Endodermal cell (in vitro differentiated cells): ENCODE data around the gene CMSS1. TPM values are rescaled to one million over a fixed set of nuclear protein-coding genes. Genes with fewer than 3 reads are reported as not detected.

Source experiments
- DNase-seq: peaks from one replicate; pipeline ENCODE4 v3.0.0-alpha.2; 2017
- H3K27ac ChIP-seq: 2 replicates; pipeline ENCODE4 v1.5.1; 2013; ENCODE audit warnings: mild to moderate bottlenecking, low read depth, low read length, moderate library complexity
- H3K27me3 ChIP-seq: 2 replicates; pipeline ENCODE4 v1.6.1; 2013; ENCODE audit warnings: mild to moderate bottlenecking, low read length, moderate library complexity; ENCODE audit not compliant: insufficient read depth, control insufficient read depth, poor library complexity, severe bottlenecking
- H3K36me3 ChIP-seq: 2 replicates; pipeline ENCODE4 v1.7.0; 2013; ENCODE audit warnings: mild to moderate bottlenecking, low read length, moderate library complexity; ENCODE audit not compliant: control insufficient read depth, insufficient read depth
- H3K4me1 ChIP-seq: one replicate; pipeline ENCODE4 v1.7.0; 2013; ENCODE audit warnings: low read length; ENCODE audit not compliant: control insufficient read depth, insufficient read depth
- H3K4me3 ChIP-seq: 2 replicates; pipeline ENCODE4 v1.5.1; 2013; ENCODE audit warnings: mild to moderate bottlenecking, low read length, moderate library complexity
- H3K9ac ChIP-seq: 2 replicates; pipeline ENCODE4 v1.6.1; 2013; ENCODE audit warnings: mild to moderate bottlenecking, low read length, moderate library complexity; ENCODE audit not compliant: poor library complexity, severe bottlenecking; ENCODE audit errors: extremely low read depth
- H3K9me3 ChIP-seq: 2 replicates; pipeline ENCODE4 v1.6.1; 2013; ENCODE audit warnings: mild to moderate bottlenecking, low read length, moderate library complexity; ENCODE audit not compliant: control insufficient read depth
- H3K27ac Mint-ChIP-seq: 2 replicates; pipeline ENCODE4 v1.8.0; 2020; ENCODE audit warnings: mixed read lengths
- H3K27me3 Mint-ChIP-seq: 2 replicates; pipeline ENCODE4 v1.8.0; 2021; ENCODE audit warnings: mild to moderate bottlenecking, mixed read lengths; ENCODE audit not compliant: insufficient read depth
- H3K36me3 Mint-ChIP-seq: 2 replicates; pipeline ENCODE4 v1.8.0; 2020; ENCODE audit warnings: low read depth, mixed read lengths
- H3K4me1 Mint-ChIP-seq: 2 replicates; pipeline ENCODE4 v1.8.0; 2020; ENCODE audit warnings: mixed read lengths
- H3K4me3 Mint-ChIP-seq: 2 replicates; pipeline ENCODE4 v1.8.0; 2020; ENCODE audit warnings: mild to moderate bottlenecking, moderate library complexity, mixed read lengths
- H3K9me3 Mint-ChIP-seq: 2 replicates; pipeline ENCODE4 v1.8.0; 2020; ENCODE audit warnings: mild to moderate bottlenecking, mixed read lengths
- CTCF ChIP-seq: fragments of 200-600 bp; sonication (generic); conservative IDR thresholded peaks from 2 replicates; pipeline ENCODE4 v1.5.0; 2021; ENCODE audit warnings: antibody characterized with exemption, mild to moderate bottlenecking
- WGBS, 2 experiments: methylation state at CpG; one replicate each; pipeline versions ENCODE4 v1.1.5 to v1.1.7; 2013; ENCODE audit warnings: missing lambda C conversion rate in 2 of 2, mixed read lengths in 1 of 2; ENCODE audit not compliant: insufficient coverage in 1 of 2, insufficient read length in 1 of 2; 5-methylcytosine and 5-hydroxymethylcytosine counted together
- total RNA-seq, 2 donors: library from RNA; stranded (reverse); fragmentation: NEBNext Ultra II Directional in 1 of 2; extraction: Animal tissue kit (Norgen Biotek cat#: 25700) in 1 of 2; gene quantifications; 2 replicates in 1 of 2; 3 replicates in 1 of 2; pipeline ENCODE4 v1.2.1, GENCODE V29; 2021

CMSS1 gene
- total RNA-seq, 2 donors from 2014 or later = 48.5 to 50.8 TPM

- no peaks in the 10 kb centered on the region for H3K36me3 ChIP-seq
- H3K27me3 ChIP-seq = no peaks in the 10 kb centered on the region
- H3K4me3 ChIP-seq = no peak overlapping the region
- Mint-ChIP-seq H3K4me1 (peaks cover 27% of the 10 kb centered on the region), H3K36me3 (no peaks in the 10 kb centered on the region), H3K4me3 (no peak overlapping the region), H3K27ac (no peak overlapping the region), H3K27me3 (no peaks in the 10 kb centered on the region), H3K9me3 (no peaks in the 10 kb centered on the region)
- 94% methylated on average over 2 of the region's 2 CpGs; no CpG with 5 or more reads in 1 of the 2 experiments for WGBS, 2 experiments
- no peak overlapping the region for H3K9ac ChIP-seq
- no peak for DNase-seq
- H3K4me1 ChIP-seq = peaks cover 3% of the 10 kb centered on the region
- peak overlapping the region; percentile 16 for H3K27ac ChIP-seq
- no peak for TF ChIP-seq CTCF
- H3K9me3 ChIP-seq = no peaks in the 10 kb centered on the region
Observed at GRCh38 chr3:100088735-100089368, 271.2 kb downstream of the CMSS1 start.

GRCh38 chr3:100089812-100090668, 272.4 kb downstream of the CMSS1 start:
- H3K27me3 Mint-ChIP-seq = no peaks in the 10 kb centered on the region
- H3K27me3 ChIP-seq = no peaks in the 10 kb centered on the region
- H3K9ac ChIP-seq = no peak overlapping the region
- no peak overlapping the region for H3K27ac Mint-ChIP-seq
- H3K9me3 Mint-ChIP-seq = no peaks in the 10 kb centered on the region
- no peak overlapping the region for H3K4me3 ChIP-seq
- peaks cover 3% of the 10 kb centered on the region for H3K4me1 ChIP-seq
- H3K36me3 ChIP-seq = no peaks in the 10 kb centered on the region
- 61 to 79% methylated on average over 5 to 7 of the region's 7 CpGs for WGBS, 2 experiments
- no peak overlapping the region for H3K4me3 Mint-ChIP-seq
- TF ChIP-seq CTCF = peak; percentile 85
- peaks cover 27% of the 10 kb centered on the region for H3K4me1 Mint-ChIP-seq
- no peaks in the 10 kb centered on the region for H3K9me3 ChIP-seq
- DNase-seq = peak; percentile 81
- peak overlapping the region; percentile 33 for H3K27ac ChIP-seq
- no peaks in the 10 kb centered on the region for H3K36me3 Mint-ChIP-seq

GRCh38 chr3:100090669-100091005, 273.0 kb downstream of the CMSS1 start:
- no peak for DNase-seq
- H3K27me3 Mint-ChIP-seq = no peaks in the 10 kb centered on the region
- H3K27me3 ChIP-seq = no peaks in the 10 kb centered on the region
- peaks cover 27% of the 10 kb centered on the region for H3K4me1 Mint-ChIP-seq
- no peak overlapping the region for H3K4me3 ChIP-seq
- no peak overlapping the region for H3K4me3 Mint-ChIP-seq
- no peak for TF ChIP-seq CTCF
- H3K36me3 Mint-ChIP-seq = no peaks in the 10 kb centered on the region
- no peaks in the 10 kb centered on the region for H3K36me3 ChIP-seq
- H3K9ac ChIP-seq = no peak overlapping the region
- H3K4me1 ChIP-seq = peaks cover 3% of the 10 kb centered on the region
- no peaks in the 10 kb centered on the region for H3K9me3 Mint-ChIP-seq
- no peak overlapping the region for H3K27ac ChIP-seq
- H3K9me3 ChIP-seq = no peaks in the 10 kb centered on the region
- H3K27ac Mint-ChIP-seq = no peak overlapping the region
